K562 (cell line): Measurements from ENCODE around the gene CCDC33. TPM values are rescaled to one million over a fixed set of nuclear protein-coding genes. Genes with fewer than 3 reads are reported as not detected.

Experiments used
- DEAF1 ChIP-seq: fragments of 450-650 bp; formaldehyde crosslinking; IDR thresholded peaks from 2 replicates; pipeline ENCODE4 v1.4.0; 2020; ENCODE audit warnings: mild to moderate bottlenecking, moderate library complexity
- GMEB1 ChIP-seq: fragments of 250-450 bp; sonication (Bioruptor Pico); IDR thresholded peaks from 2 replicates; pipeline ENCODE4 v1.4.0; 2020; ENCODE audit warnings: mild to moderate bottlenecking
- JUND ChIP-seq, 2 experiments: IDR thresholded peaks; 2 replicates in 1 of 2; 3 replicates in 1 of 2; pipeline ENCODE4 v1.6.1; 2011; ENCODE audit warnings: borderline replicate concordance in 2 of 2, low read depth in 2 of 2, low read length in 2 of 2, improper control_type of control experiment in 1 of 2, missing biosample characterization in 1 of 2, missing genetic modification characterization in 1 of 2, missing genetic modification reagents in 1 of 2
- MAZ ChIP-seq, 2 experiments: fragments of 450-650 bp in 1 of 2; sonication (generic) in 1 of 2; formaldehyde crosslinking; IDR thresholded peaks in 1 of 2; conservative IDR thresholded peaks in 1 of 2; 2 replicates each; pipeline versions ENCODE4 v1.4.0 to v1.5.0; 2020; ENCODE audit warnings: mild to moderate bottlenecking in 1 of 2, missing genetic modification reagents in 1 of 2
- RHOXF2B ChIP-seq: fragments of 250-450 bp; sonication (Bioruptor Pico); conservative IDR thresholded peaks from 2 replicates; pipeline ENCODE4 v1.5.1; 2021
- TAF15 ChIP-seq: fragments of 200-400 bp; formaldehyde crosslinking; IDR thresholded peaks from 2 replicates; pipeline ENCODE4 v1.6.1; 2017; ENCODE audit warnings: mild to moderate bottlenecking, low read depth, low read length, moderate library complexity
- TCF7L2 ChIP-seq: fragments of 150-350 bp; IDR thresholded peaks from 2 replicates; pipeline ENCODE4 v1.6.1; 2016; ENCODE audit warnings: low read depth, mild to moderate bottlenecking, low read length, moderate library complexity
- ZBTB11 ChIP-seq, 3 experiments: fragments of 200-800 bp in 1 of 3; fragments of 250-450 bp in 1 of 3; fragments of 450-650 bp in 1 of 3; sonication (Bioruptor Pico) in 1 of 3; sonication (Bioruptor generic) in 1 of 3; formaldehyde crosslinking in 1 of 3; IDR thresholded peaks; 2 replicates each; pipeline versions ENCODE4 v1.6.1 to v1.8.0; 2016 to 2022; ENCODE audit warnings: mild to moderate bottlenecking in 2 of 3, missing genetic modification characterization in 2 of 3, missing compliant biosample characterization in 1 of 3, moderate library complexity in 1 of 3
- ZNF609 ChIP-seq: sonication (generic); formaldehyde crosslinking; IDR thresholded peaks from 2 replicates; pipeline ENCODE4 v1.8.1; 2023; ENCODE audit warnings: missing genetic modification reagents, mild to moderate bottlenecking, borderline replicate concordance
- polyA plus RNA-seq, 8 experiments: library from polyadenylated mRNA; depleted of rRNA in 4 of 8; stranded (reverse) in 5 of 8; unstranded in 3 of 8; fragments of >200 nt; fragmentation: Nextera tagmentation in 2 of 8; fragmentation: Illumina TruSeq in 1 of 8; extraction: Ambion mirVana in 2 of 8; extraction: Trizol in 1 of 8; gene quantifications; 2 replicates each; pipeline versions ENCODE4 v1.2.1 to v1.2.3, GENCODE V29; 2011 to 2014; ENCODE audit warnings: inconsistent platforms in 1 of 8, missing spikeins in 1 of 8
- total RNA-seq, 7 experiments: library from RNA; depleted of rRNA in 6 of 7; stranded (reverse); fragments of >200 nt in 6 of 7; fragmentation: Illumina TruSeq in 2 of 7; extraction: Trizol in 2 of 7; gene quantifications; 2 replicates each; pipeline versions ENCODE4 v1.2.1 to v1.2.3, GENCODE V29; 2011 to 2021; ENCODE audit warnings: low replicate concordance in 1 of 7

CCDC33 gene
- total and polyA plus RNA-seq, 9 of the 15 experiments (the other 6 are each of a cell fraction or from before 2014, with no cell fraction given) = 0.08 to 1.1 (median 0.15) TPM; not detected in 4

GRCh38 chr15:74382004-74382816, 146.1 kb downstream of the CCDC33 start (continued):
- TF ChIP-seq ZNF609 (CRISPR knock-in tag) (no peak), DEAF1 (CRISPR knock-in tag) (peak; percentile 99), MAZ (CRISPR knock-in tag; conservative IDR thresholded peaks at IDR 0.05 in 1 of 2, IDR thresholded peaks at IDR 0.05 in 1 of 2) (peak; percentile 60 to 79), ZBTB11 (CRISPR knock-in tag; IDR thresholded peaks at IDR 0.05) (no peak), TCF7L2 (no peak), RHOXF2B (no peak), GMEB1 (CRISPR knock-in tag) (no peak; the same call in 1 of the 2 replicates), TAF15 (no peak), JUND (IDR thresholded peaks at IDR 0.05; ENCODE audit: borderline replicate concordance, low read depth, low read length) (no peak; the same call in 1 of the 2 replicates), JUND (tag; IDR thresholded peaks at IDR 0.05; ENCODE audit: borderline replicate concordance, low read depth, low read length) (peak; percentile 33; the same call in 1 of the 3 replicates)
